ENCODE data around the gene EXTL1. TPM values are rescaled to one million over a fixed set of nuclear protein-coding genes. Genes with fewer than 3 reads are reported as not detected.

EXTL1 gene
- total RNA-seq, 1 donor: 0.18 TPM

DNA sequence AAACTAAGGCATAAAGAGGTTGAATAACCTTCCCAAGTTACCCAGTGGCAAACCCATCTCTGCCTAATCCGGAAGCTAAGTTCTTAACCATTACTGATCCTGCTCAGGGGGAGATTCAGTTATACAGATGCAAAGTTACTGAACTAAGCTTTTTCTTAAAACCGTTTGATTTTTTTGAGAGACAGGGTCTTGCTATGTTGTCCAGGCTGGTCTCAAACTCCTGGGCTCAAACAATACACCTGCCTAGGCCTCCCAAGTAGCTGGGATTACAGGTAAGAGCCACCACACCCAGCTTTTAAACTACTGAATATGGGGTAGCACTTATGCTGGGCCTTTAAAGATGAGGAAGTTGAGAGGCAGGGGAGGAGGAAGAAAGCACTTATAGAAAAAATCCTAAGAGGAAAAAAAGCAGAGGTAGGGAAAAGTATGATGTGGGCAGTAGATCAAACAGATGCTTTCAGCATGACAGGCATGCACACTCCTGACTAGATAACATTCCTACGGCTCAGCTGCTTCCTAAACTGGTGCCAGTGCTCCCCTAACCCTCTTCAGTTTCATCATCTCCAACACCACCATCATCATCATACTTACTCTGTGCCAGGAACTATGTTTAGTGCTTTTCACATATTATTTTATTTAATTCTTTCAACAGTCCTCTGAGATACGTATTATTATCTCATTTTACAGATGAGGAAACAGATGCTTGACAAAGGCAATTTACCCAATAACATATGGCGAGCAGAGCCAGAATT, 29.5 kb upstream of the EXTL1 start:
- peak; percentile 46 for DNase-seq (ENCODE audit: low read depth)
- H3K4me3 ChIP-seq (ENCODE audit: low read depth, low read length): no peak overlapping the region
- TF ChIP-seq, protein P1, sequence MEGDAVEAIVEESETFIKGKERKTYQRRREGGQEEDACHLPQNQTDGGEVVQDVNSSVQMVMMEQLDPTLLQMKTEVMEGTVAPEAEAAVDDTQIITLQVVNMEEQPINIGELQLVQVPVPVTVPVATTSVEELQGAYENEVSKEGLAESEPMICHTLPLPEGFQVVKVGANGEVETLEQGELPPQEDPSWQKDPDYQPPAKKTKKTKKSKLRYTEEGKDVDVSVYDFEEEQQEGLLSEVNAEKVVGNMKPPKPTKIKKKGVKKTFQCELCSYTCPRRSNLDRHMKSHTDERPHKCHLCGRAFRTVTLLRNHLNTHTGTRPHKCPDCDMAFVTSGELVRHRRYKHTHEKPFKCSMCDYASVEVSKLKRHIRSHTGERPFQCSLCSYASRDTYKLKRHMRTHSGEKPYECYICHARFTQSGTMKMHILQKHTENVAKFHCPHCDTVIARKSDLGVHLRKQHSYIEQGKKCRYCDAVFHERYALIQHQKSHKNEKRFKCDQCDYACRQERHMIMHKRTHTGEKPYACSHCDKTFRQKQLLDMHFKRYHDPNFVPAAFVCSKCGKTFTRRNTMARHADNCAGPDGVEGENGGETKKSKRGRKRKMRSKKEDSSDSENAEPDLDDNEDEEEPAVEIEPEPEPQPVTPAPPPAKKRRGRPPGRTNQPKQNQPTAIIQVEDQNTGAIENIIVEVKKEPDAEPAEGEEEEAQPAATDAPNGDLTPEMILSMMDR (IDR thresholded peaks at IDR 0.05; ENCODE audit: insufficient read depth, low read length): no peak

DNA sequence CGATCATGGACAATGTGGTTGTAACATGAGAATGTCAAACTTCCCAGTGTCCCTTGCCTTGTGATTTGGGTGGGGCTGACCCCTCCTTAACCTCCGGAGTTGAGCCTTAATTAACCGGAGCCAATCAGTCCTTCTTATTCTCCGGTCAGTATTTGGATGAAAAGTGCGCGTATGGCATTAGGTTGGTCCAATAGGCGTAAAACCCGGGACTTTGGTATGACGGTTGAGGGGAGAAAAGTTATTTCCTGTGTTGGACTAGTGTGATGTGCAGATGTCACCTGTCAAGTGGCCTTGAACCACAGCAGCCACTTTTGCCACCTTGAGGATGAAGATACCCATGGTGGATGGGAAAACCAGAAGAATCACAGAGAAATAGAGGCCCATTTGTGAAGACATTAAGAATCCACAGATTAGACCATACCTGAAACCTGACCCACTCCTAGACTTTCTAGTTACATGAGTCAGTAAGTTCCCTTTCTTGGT, 28.8 kb upstream of the EXTL1 start:
- no peak overlapping the region for H3K4me3 ChIP-seq (ENCODE audit: low read depth, low read length)
- TF ChIP-seq, protein P1 (IDR thresholded peaks at IDR 0.05; ENCODE audit: insufficient read depth, low read length): no peak
- no peak for DNase-seq (ENCODE audit: low read depth)

DNA sequence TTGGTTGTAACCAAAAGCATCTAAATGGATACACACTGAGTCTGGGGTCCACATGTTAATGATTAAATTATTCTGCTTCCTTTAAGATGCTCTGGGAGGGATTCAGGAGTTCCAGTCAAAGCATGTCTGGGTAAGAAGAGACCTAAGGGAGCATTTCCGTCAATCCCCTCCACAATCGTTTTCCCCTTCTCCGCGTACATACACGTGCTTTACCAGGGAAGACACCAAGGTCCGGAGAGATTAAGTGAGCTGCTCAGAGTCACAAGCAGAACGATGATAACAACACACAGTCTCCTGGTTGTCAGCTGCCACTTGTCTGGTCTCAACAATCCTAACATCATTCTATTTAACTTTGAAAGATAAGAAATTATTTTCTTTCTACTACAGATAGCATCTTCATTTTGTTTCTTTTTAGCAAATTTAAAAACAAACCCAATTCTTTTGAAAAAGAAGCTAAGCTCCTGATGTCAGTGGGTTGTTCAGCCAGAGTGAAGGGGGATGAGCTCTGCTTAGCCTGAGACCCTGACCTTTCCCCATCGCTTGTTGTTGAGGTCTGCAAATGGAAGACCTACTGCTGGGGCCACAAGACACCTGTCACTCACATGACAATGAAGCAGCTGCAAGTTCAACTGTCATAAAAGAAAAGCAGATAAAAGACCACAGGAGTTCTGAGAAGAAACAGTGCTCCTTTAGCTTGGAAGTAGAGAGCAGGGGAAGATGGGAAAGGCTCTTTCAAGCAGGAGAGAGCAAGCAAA, 28.2 kb upstream of the EXTL1 start:
- TF ChIP-seq, protein P1 (IDR thresholded peaks at IDR 0.05; ENCODE audit: insufficient read depth, low read length): no peak
- DNase-seq (ENCODE audit: low read depth): no peak
- no peak overlapping the region for H3K4me3 ChIP-seq (ENCODE audit: low read depth, low read length)

DNA sequence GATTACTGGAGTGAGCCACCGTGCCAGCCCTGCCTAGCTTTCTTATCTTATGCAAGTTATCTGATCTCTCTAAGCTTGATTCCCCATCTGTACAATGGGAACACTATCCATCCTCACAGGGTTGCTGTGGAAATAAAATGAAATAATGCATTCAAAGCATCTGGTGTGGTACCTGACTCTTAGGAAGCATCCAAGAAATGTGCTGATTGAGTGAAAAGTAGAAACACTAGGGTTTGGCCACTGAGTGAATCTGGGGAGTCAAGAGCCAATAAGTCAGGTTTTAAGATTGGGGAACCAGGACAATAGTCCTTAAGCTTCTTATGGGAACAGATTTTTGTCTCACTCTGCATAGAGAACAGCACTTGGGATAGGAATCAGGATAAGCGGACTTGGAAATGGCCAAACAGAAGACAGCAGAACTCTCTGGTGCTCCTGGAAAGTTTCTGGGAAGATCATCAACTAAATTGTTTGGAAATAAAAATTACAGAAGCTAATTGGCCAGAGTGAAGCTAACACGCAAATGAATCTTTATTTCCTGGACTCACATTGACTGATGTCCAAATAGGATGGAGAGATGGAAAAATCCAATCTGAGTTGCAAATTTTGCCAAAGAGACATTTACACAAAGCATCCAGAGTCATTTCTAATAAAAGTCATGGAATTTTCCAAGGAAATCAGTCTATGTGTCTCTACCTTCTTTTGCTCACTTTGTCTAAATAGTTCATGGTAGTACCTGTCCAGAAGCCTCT, 27.0 kb upstream of the EXTL1 start:
- TF ChIP-seq, protein P1 (IDR thresholded peaks at IDR 0.05; ENCODE audit: insufficient read depth, low read length): no peak
- H3K4me3 ChIP-seq (ENCODE audit: low read depth, low read length): no peak overlapping the region
- DNase-seq (ENCODE audit: low read depth): no peak

DNA sequence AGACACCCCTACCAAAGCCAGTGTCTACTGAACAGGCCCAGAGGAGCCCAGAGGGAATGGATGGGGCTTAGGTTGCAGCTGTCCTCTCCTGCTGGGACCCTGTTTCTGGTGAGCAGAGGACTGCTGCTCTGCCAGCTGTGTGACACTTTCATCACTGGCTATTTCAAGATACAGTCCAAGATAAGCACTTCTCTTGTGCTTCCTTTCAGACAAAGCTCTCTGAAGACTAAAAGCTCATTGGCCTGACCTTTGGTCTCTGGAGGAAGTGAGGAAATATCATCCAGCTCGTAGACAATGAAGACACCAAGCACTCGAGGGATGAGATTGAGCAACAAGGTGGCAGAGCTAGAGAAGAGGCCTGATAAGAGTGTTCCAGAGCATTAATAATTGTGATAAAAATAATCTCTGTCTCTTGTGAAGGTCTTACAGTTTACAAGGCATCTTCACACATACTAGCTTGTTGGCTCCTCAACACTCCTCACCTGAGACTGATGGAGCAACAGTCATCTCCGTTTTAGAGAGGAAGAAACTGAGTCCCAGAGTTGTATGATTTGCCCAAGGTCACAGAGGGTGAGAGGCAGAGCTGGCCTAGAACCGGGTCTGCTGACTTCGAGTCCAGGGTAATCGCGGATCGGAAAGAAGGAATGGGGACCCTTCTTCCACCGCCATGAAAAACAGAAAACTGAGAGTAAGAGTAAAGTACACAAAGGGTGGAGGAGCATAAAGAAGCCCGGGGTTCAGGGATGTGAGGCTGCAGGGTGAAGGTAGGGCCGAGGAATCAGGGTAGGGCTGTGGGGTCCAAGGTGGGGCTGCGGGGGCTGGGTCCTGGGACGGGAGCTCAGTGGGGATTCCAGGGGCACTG, 24.4 kb upstream of the EXTL1 start:
- DNase-seq (ENCODE audit: low read depth): peak; percentile 79

More for the DNA sequence above, 24.4 kb upstream of the EXTL1 start:
- H3K4me3 ChIP-seq (ENCODE audit: low read depth, low read length): peak overlapping the region; percentile 73
- TF ChIP-seq, protein P1 (IDR thresholded peaks at IDR 0.05; ENCODE audit: insufficient read depth, low read length): no peak
